ENCODE results near the gene PTGER2. TPM values are rescaled to one million over a fixed set of nuclear protein-coding genes. Genes with fewer than 3 reads are reported as not detected.

Gene PTGER2
- total RNA-seq, 1 experiment from 2014 or later = 2.5 TPM

DNA sequence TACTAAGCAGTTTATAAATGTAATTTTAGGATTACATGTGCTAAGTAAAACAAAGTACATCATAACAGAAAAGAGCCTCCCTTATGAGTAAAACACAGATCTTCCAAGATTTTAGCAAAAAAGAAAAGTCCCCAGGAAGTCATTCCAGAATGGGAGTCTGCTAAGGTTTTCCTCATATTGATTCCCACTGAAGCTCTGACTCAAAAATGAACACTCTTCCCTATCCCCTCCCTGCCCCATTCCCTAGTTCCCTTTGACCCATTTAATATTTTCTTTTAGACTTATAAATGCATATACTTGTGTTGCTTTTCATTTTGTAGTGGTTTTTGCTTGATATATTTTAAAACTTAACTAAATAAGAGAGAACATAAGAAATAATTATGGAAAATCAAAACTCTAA is 40.1 kb downstream of the PTGER2 start:
- Histone ChIP-seq H3K9me3 (replicated peaks) (no peaks in the 10 kb centered on the region), H3K4me1 (replicated peaks) (peaks cover 59% of the 10 kb centered on the region), H3K27ac (peak overlapping the region; percentile 86), H3K36me3 (no peaks in the 10 kb centered on the region), H3K4me3 (no peak overlapping the region), H3K27me3 (replicated peaks) (no peaks in the 10 kb centered on the region)
- DNase-seq (ENCODE audit: low read depth in 1 of 2, low spot score in 2 of 2) = no peak

DNA sequence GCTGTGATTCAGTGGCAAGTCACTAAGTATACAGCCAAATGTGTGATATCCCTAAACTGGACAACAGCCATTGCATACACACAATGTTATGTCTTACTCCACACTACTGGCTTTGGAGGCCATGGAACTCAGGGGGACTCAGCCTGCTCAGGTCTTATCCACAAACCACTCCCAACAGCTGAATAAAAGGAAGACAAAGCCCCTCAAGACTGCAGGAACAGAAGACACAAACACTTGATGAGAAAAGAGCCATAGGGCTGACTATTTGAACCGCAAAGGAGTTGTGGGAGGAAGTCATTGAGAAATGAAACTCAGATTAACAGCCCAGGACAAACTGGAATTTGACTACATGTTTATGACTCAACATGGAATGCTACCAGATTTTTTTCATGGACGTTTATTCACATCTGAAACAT is 40.9 kb downstream of the PTGER2 start:
- H3K4me1 ChIP-seq (replicated peaks) = peaks cover 51% of the 10 kb centered on the region
- H3K27ac ChIP-seq = peak overlapping the region; percentile 86
- no peaks in the 10 kb centered on the region for H3K36me3 ChIP-seq
- no peak overlapping the region for H3K4me3 ChIP-seq
- H3K9me3 ChIP-seq (replicated peaks) = no peaks in the 10 kb centered on the region
- no peaks in the 10 kb centered on the region for H3K27me3 ChIP-seq (replicated peaks)
- peak; percentile 57 to 85 for DNase-seq (ENCODE audit: low read depth in 1 of 2, low spot score in 2 of 2)

DNA sequence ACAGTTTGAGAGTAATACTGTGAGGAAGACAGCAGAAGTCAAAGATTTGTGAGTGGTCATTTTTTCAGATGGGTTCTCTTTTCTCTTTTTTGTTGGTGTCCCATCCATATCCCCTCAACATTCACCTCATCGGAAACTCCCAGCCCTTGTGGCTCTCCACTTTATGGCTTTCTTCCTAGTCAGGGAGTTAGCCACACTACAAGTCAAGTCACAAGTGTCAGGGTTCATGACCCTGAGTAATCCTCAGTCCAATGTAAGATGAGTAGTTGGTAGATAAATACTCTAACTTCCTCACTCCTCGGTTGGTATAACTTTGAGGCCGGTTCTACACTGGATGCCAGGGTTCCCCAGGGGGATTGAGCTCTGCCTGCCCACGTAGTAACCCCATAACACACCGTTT is 41.4 kb downstream of the PTGER2 start:
- no peak for DNase-seq (ENCODE audit: low read depth in 1 of 2, low spot score in 2 of 2)
- Histone ChIP-seq H3K4me3 (no peak overlapping the region), H3K36me3 (no peaks in the 10 kb centered on the region), H3K27ac (peak overlapping the region; percentile 86), H3K4me1 (replicated peaks) (peaks cover 46% of the 10 kb centered on the region), H3K27me3 (replicated peaks) (no peaks in the 10 kb centered on the region), H3K9me3 (replicated peaks) (no peaks in the 10 kb centered on the region)

DNA sequence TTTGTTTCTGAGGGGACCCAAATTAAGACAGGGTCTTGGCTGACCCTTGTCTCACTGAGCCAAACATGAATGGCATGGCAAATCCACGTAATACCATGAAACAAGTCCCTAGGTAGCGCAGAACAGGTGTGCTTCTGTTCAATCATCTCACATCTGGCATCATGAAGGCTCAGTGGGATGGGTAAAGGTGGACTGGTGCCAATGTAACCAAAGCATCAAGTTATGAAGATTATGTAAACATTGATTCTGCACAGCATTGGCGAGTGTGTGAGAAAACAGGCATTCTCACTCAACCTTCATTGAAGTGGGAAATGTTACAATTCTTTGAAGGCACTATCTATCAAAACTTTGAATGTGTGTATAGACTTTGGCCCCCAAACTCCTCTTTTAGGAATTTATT is 41.9 kb downstream of the PTGER2 start:
- DNase-seq (ENCODE audit: low read depth in 1 of 2, low spot score in 2 of 2) = no peak
- no peak overlapping the region for H3K4me3 ChIP-seq

DNA sequence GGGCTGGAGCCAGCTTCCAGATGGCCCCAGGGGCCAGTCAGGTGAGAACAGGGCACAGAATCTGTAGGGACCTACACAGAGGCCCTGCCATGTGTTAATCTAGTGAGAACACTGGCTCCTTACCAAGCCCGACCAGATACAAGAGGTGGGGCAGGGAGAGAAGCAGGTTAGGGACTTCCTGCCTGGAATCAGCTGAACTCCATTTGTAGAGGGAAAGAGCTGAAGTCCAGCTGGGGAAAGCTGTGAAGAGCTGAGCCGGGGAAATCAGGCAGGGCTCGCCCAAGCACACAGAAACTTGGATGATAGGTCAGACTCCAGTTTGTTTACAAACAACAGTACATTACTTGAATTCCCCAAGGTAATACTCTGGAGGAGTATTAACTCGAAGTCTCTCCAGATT is 46.7 kb downstream of the PTGER2 start:
- H3K9me3 ChIP-seq (replicated peaks) = no peaks in the 10 kb centered on the region
- no peak for DNase-seq (ENCODE audit: low read depth in 1 of 2, low spot score in 2 of 2)
- H3K4me1 ChIP-seq (replicated peaks) = peaks cover 20% of the 10 kb centered on the region
- H3K27me3 ChIP-seq (replicated peaks) = no peaks in the 10 kb centered on the region
- no peaks in the 10 kb centered on the region for H3K36me3 ChIP-seq
- H3K4me3 ChIP-seq = no peak overlapping the region
- H3K27ac ChIP-seq = no peak overlapping the region

More for the DNA sequence above, 41.9 kb downstream of the PTGER2 start:
- H3K27ac ChIP-seq = peak overlapping the region; percentile 86
- H3K9me3 ChIP-seq (replicated peaks) = no peaks in the 10 kb centered on the region
- peaks cover 46% of the 10 kb centered on the region for H3K4me1 ChIP-seq (replicated peaks)
- no peaks in the 10 kb centered on the region for H3K27me3 ChIP-seq (replicated peaks)
- no peaks in the 10 kb centered on the region for H3K36me3 ChIP-seq

DNA sequence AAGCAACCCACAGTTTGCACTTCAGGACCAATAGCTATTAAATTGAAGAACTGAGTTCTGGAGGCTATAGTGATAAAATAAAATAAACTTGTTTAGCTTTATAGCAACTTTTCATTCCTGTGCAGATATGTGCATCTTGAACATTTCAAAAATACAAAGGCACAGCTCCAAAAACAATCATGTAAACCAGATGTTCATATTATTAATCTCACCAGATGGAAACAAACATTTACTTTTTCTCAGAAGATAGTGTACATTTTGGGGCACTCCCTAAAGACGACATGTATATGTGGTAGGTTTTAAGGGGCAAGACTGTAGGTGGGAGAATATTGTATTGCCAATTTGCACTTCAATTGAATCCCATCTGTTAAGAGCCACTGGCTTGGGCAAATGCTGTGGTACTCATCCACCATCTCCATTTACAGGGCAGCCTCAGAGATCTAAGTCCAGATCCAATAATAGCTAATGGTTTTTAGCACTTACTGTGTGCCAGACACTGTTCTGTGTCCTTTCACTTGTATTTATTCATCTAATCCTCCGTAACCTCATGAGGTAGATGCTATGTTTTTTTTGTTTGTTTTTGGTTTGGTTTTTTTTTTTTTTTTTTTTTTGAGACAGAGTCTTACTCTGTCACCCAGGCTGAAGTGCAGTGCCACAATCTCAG is 49.1 kb downstream of the PTGER2 start:
- Histone ChIP-seq H3K4me3 (no peak overlapping the region), H3K27ac (no peak overlapping the region), H3K9me3 (replicated peaks) (no peaks in the 10 kb centered on the region), H3K4me1 (replicated peaks) (peaks cover 15% of the 10 kb centered on the region), H3K36me3 (no peaks in the 10 kb centered on the region), H3K27me3 (replicated peaks) (no peaks in the 10 kb centered on the region)
- no peak for DNase-seq (ENCODE audit: low read depth in 1 of 2, low spot score in 2 of 2)

DNA sequence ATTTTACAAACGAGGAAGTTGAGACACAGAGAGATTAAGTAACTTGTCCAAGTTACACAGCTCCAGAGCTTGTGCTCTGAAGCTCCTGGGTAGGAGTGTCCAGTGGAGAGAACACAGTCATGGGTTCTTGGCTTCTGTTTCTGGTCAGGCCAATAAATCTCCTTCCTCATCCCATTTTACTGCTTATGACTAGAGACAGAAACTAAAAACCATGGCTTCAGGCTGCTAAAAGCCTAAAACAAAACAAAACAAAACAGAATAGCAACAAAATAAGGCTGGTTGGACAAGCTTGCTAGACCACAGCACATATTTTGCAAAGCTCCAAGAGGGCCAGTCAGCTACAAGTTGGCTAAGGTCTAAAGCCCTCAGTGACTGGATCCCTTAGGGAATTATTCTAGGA is 49.8 kb downstream of the PTGER2 start:
- Histone ChIP-seq H3K4me1 (replicated peaks) (peaks cover 18% of the 10 kb centered on the region), H3K36me3 (no peaks in the 10 kb centered on the region), H3K27me3 (replicated peaks) (no peaks in the 10 kb centered on the region), H3K9me3 (replicated peaks) (no peaks in the 10 kb centered on the region), H3K4me3 (no peak overlapping the region), H3K27ac (no peak overlapping the region)
- no peak for DNase-seq (ENCODE audit: low read depth in 1 of 2, low spot score in 2 of 2)

DNA sequence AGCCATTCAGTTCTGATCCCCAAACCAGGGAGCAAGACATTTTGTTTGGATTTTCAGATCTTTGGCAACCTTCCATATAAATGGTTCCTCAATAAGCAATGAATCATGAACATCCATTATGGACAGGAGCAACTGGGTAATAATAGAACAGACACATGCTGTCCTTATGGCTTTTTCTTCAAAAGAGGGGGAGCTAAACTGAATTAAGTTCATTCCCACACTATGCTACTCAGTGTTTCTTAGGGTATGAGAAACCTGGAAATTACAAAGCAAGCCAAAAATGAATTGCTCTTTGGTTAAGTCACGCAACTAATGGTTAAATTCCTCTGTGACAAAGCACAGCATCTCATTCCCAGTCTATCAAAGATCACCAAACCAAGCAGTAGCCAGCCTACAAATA is 51.0 kb downstream of the PTGER2 start:
- H3K27ac ChIP-seq = no peak overlapping the region
- H3K36me3 ChIP-seq = no peaks in the 10 kb centered on the region
- no peak overlapping the region for H3K4me3 ChIP-seq
- no peaks in the 10 kb centered on the region for H3K9me3 ChIP-seq (replicated peaks)
- peaks cover 28% of the 10 kb centered on the region for H3K4me1 ChIP-seq (replicated peaks)
- H3K27me3 ChIP-seq (replicated peaks) = no peaks in the 10 kb centered on the region
- DNase-seq (ENCODE audit: low read depth in 1 of 2, low spot score in 2 of 2) = no peak

DNA sequence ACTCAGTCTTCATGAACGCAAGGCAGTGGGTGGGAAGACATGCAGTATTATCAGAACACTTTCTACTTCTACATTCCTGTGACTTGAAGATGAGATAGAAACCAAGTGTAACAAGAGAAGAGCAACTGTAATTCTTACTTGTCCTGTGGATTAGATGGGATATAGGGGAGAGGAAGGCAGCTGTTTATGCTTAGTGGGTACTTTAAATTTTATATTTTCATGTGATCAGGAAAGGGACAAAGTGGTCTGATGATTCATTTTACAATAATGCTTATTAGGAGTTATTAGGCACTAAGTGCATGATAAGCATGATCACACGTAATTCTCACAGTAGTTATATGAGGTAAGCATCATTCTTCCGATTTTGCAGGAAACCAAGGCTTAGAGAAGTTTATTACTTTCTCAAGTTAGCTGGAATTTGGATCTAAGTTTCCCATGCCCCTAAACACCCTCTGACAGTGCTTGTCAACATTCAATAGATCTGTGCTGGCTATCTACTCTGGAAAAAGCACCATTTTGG is 52.7 kb downstream of the PTGER2 start:
- no peak overlapping the region for H3K4me3 ChIP-seq
- DNase-seq (ENCODE audit: low read depth in 1 of 2, low spot score in 2 of 2) = no peak
- H3K9me3 ChIP-seq (replicated peaks) = no peaks in the 10 kb centered on the region
- H3K27ac ChIP-seq = no peak overlapping the region
- peaks cover 22% of the 10 kb centered on the region for H3K4me1 ChIP-seq (replicated peaks)
- H3K36me3 ChIP-seq = no peaks in the 10 kb centered on the region
- no peaks in the 10 kb centered on the region for H3K27me3 ChIP-seq (replicated peaks)

DNA sequence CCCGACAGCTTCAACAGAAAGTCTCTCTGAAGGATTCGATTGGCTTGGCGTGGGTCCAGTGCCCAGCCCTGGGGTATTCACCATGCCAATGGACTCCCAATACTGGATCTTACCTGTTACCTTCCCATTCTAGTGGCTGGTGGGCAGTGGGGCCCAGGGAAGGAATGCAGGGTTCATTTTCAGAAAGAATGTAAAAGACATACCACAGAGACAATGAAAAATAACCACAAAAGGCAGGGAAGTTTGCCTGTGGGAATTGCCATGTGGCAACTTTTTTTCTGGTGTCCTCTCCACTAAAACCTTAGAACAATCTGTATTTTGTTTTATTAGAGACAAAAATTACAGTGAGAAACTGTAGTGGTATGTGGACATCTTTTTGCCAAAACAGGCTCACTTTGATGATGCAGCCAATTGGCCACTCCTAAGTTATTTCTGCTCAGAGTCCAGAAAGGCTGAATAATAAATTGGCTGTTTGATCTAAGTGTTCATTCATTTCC is 55.2 kb downstream of the PTGER2 start:
- Histone ChIP-seq H3K27ac (no peak overlapping the region; the same call in 1 of the 2 replicates), H3K36me3 (no peaks in the 10 kb centered on the region), H3K4me1 (replicated peaks) (peaks cover 22% of the 10 kb centered on the region), H3K9me3 (replicated peaks) (no peaks in the 10 kb centered on the region), H3K4me3 (no peak overlapping the region), H3K27me3 (replicated peaks) (no peaks in the 10 kb centered on the region)
- DNase-seq (ENCODE audit: low read depth in 1 of 2, low spot score in 2 of 2) = peak in 1 of 2 experiments; percentile 56

DNA sequence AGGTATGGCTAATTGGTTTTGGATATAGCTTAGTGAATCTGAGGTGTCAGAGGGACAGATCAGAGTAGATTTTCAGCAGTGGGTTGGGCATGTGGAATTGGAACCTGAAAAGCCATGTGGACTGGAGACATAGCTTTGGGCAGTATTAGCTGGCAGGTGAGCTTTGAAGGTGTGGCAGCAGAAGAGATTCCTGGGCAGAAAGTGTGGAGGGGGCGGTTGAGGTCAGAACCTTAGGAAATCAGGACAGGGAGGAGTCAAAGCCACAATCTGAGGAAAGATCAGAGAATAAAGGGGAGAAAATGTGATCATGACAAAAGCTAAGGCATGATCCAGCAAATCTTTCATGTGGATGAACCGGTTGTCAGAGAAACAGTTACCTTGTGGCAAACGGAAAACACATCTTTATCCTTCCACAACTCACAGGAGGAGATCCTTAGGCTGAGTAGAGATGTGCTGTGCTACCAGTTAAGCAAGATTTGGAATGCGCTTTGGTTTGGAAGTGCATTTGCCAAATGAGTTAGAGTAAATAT is 56.4 kb downstream of the PTGER2 start:
- Histone ChIP-seq H3K27ac (no peak overlapping the region), H3K27me3 (replicated peaks) (no peaks in the 10 kb centered on the region), H3K9me3 (replicated peaks) (no peaks in the 10 kb centered on the region), H3K36me3 (no peaks in the 10 kb centered on the region), H3K4me3 (no peak overlapping the region), H3K4me1 (replicated peaks) (peaks cover 13% of the 10 kb centered on the region)
- no peak for DNase-seq (ENCODE audit: low read depth in 1 of 2, low spot score in 2 of 2)

DNA sequence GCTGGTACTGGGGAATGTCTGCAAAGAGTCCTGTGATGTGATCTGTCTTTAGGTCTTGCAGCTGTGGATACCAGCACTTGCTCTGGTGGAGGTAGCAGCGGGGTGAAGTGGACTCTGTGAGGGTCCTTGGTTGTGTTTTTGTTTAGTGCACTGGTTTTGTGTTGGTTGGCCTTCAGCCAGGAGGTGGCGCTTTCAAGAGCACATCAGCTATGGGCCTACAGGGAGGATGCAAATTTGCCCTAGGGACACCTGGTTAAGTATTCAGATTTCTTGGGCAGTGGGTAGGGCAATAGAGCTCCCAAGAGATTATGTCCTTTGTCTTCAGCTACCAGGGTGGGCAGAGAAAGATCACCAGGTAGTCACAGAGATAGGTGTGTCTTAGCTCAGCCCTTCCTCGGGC is 63.8 kb downstream of the PTGER2 start:
- Histone ChIP-seq H3K27ac (no peak overlapping the region), H3K4me3 (no peak overlapping the region), H3K27me3 (replicated peaks) (no peaks in the 10 kb centered on the region), H3K36me3 (no peaks in the 10 kb centered on the region), H3K4me1 (replicated peaks) (peaks cover 4% of the 10 kb centered on the region; the same call in 1 of the 2 replicates), H3K9me3 (replicated peaks) (no peaks in the 10 kb centered on the region)
- DNase-seq (ENCODE audit: low read depth in 1 of 2, low spot score in 2 of 2) = no peak

Measured in SJSA1 (cell line).